GM12801 (cell line): ENCODE results near the gene CFAP46.

Experiments used
- TF ChIP-seq, protein P1 (sequence below): IDR thresholded peaks from one replicate; pipeline ENCODE4 v1.5.1; 2011; ENCODE audit warnings: control low read depth; ENCODE audit not compliant: insufficient read length; ENCODE audit errors: extremely low read depth

Gene CFAP46

DNA sequence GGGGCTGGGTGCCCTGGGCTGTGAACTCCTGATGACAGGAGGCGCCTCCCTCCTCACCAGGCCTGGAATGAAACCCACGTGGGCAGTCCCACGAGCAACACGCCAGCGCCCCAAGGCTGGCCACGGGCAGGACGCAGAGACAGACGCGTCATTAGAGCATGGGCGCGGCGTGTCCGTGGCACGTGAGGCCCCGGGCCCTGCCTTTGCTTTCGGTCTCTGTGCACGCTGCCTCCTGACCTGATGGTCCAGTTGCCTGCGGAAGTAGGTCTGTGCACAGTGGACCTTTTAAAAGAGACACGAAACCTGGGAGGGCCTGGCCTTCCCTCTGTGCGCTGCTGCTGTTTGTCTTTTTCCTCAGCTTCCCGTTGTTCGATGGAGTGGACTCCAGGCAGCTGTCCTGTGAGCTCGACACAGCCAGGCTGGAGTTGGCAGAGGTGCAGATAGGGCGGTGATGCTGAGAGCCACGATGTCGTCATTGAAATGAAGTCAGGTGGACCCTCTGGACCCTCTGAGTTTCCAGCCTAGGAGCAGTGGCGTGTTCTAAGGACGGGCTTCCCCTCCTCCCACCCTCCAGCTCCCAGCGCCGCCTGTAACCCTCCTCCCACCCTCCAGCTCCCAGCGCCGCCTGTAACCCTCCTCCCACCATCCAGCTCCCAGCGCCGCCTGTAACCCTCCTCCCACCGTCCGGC lies 40.1 kb upstream of the CFAP46 start:
- TF ChIP-seq, protein P1, sequence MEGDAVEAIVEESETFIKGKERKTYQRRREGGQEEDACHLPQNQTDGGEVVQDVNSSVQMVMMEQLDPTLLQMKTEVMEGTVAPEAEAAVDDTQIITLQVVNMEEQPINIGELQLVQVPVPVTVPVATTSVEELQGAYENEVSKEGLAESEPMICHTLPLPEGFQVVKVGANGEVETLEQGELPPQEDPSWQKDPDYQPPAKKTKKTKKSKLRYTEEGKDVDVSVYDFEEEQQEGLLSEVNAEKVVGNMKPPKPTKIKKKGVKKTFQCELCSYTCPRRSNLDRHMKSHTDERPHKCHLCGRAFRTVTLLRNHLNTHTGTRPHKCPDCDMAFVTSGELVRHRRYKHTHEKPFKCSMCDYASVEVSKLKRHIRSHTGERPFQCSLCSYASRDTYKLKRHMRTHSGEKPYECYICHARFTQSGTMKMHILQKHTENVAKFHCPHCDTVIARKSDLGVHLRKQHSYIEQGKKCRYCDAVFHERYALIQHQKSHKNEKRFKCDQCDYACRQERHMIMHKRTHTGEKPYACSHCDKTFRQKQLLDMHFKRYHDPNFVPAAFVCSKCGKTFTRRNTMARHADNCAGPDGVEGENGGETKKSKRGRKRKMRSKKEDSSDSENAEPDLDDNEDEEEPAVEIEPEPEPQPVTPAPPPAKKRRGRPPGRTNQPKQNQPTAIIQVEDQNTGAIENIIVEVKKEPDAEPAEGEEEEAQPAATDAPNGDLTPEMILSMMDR = no peak

DNA sequence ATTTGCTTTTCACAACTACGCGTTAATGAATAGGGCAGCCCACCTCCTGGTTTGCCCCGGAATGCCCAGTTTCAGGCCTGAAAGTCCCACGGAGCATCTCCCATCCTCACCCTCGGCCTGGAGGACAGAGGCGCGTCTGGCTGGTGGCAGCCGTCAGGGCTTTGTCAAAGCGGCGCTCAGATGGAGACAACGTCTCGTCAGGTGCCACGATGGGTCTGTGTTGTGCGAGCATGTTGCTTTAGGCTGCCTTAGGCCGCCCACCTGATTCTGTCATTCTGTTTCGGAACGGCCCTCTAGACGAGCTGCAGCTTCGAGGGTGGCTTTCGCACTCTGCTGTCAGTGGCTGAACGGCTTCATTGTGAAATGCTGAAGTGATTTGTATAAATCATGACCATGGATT lies 39.4 kb upstream of the CFAP46 start:
- TF ChIP-seq, protein P1 = no peak

DNA sequence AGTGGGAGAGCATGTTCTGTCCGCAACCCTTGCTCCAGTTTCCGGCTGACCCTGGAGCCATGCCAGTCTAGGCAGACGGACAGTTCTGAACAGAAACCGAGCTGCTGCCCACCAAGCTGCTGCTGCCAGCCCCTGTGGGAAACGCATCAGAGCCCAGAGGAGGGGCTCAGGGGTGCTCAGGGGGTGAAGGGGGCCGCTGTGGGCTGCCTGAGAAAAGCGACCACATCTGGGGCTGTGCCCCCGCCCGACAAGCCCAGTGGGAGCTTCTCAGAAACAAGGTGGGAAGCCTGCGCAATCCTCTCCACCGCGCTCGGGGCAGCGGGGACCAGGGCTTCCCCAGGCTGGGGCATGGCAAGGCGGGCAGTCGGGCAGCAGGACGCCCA lies 38.8 kb upstream of the CFAP46 start:
- TF ChIP-seq, protein P1 = no peak

DNA sequence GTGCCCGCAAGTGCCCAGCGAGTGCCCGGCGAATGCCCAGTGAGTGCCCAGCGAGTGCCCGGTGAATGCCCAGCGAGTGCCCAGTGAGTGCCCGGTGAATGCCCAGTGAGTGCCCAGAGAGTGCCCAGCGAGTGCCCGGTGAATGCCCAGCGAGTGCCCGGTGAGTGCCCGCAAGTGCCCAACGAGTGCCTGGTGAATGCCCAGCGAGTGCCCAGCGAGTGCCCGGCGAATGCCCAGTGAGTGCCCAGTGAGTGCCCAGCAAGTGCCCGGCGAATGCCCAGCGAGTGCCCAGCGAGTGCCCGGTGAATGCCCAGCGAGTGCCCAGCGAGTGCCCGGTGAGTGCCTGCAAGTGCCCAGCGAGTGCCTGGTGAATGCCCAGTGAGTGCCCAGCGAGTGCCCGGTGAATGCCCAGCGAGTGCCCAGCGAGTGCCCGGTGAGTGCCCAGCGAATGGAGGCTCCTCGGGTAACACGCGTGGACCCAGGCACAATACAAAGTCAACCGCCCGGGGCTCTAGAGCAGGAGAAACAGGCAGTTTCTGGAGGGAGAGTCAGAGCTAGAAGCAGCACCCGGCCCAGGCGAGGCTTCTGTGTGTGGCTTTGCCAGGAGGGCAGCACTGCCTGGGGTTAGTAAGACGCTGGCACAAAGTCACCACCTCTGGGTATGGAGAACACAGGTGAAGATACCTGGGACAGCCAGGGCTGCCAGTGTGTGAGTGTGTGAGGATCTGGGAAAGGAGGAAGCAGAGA lies 38.2 kb upstream of the CFAP46 start:
- TF ChIP-seq, protein P1 = no peak

DNA sequence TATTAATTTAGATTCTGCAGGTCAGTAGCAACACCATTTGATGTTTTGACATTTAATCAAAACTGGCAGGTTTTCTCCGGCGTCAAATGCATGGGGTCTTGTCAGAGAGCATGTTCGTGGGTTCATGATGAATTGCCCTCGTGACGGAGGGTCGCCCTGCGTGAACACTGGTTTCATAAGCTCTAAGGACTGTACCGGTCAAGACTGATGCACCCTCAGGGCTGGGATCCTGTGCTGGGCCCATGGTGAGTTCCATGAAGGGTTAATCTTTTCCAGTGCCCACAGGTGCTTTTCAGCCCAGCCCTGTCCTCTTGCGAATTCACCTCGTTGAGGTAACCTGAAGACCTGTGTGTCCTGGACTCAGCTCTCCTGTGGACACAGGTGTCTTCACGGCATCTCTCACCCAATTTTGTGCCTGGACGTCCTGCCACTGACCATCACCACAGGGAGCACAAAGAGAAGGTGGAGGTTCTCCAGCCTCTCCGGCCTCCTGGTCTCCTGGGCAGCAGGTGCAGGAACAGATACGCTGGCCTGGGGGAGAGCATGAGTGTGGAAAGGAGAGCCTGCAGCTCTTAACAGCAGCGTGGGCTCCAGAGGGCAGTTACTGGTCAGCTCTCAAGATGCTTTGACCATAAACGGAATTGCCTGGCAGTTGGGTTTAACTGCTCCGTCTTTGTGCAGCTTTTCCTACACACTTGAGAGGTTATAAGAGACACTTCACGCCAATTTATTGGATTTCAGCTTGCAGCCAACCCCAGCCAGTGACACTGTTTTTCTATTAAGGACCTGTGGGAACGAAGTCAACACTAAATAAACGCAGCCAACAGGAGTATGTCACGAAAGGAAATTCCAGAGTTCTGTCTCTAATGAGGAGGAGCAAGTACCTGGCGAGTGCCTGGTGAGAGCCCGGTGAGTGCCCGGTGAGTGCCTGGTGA lies 37.4 kb upstream of the CFAP46 start:
- TF ChIP-seq, protein P1 = no peak

DNA sequence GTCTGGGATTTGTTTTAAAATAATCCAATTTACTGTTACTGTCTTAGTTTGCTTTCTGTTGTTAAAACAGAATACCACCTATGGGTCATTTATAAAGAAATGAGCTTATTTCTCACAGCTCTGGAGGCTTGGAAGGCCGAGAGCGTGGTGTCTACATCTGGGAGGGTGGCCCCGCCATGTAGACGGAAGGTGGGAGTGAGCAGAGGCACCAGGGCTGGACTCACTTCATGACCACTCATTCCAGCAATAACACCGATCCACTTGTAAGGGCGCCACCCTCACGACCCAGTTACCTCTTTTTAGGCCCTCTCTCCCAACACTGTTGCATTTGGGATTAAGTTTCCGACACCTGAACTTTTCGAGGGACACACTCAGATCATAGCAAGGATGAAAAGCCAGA lies 36.2 kb upstream of the CFAP46 start:
- TF ChIP-seq, protein P1 = no peak

DNA sequence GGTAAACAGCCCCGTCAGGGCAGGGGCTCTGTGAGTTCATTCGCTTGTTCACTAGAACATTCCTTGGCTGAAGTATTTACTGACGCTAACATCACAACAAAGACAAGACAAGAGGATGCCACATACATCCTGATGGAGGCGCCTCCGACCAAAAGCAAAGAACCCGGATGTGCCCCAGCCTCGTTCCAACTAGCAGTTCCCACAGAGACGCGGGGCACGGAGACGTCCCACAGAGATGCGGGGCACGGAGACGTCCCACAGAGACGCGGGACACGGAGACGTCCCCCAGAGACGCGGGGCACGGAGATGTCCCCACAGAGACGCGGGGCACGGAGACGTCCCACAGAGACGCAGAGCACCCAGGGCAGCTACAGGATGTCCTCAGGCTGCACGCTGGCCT lies 35.4 kb upstream of the CFAP46 start:
- TF ChIP-seq, protein P1 = no peak
